ENCODE measurements around the gene MEIKIN. TPM values are rescaled to one million over a fixed set of nuclear protein-coding genes. Genes with fewer than 3 reads are reported as not detected.

MEIKIN gene
- total RNA-seq (2014; rRNA removed; shearing (Covaris generic); ENCODE audit: low replicate concordance) = not detected in 2 replicates

GRCh38 chr5:131945551-131946168 is at the start of gene MEIKIN:
MEIKIN (minus strand) TSS chr5:131945663; CDS start chr5:131945505, 158 bp downstream.
- Histone ChIP-seq H3K27me3 (peaks cover 2% of the 10 kb centered on the region), H3K4me3 (no peak within 1 kb of the TSS), H3K9me3 (no peaks in the 10 kb centered on the region), H3K36me3 (no peaks in the 10 kb centered on the region)
- DNase-seq = no peak

GRCh38 chr5:131994533-131995226 is 49.2 kb upstream of the MEIKIN start:
- H3K27me3 ChIP-seq = no peaks in the 10 kb centered on the region
- H3K4me3 ChIP-seq = no peak overlapping the region
- H3K9me3 ChIP-seq = no peaks in the 10 kb centered on the region
- no peaks in the 10 kb centered on the region for H3K36me3 ChIP-seq
- no peak for DNase-seq

- Histone ChIP-seq H3K9me3 (no peaks in the 10 kb centered on the region), H3K36me3 (no peaks in the 10 kb centered on the region), H3K27me3 (no peaks in the 10 kb centered on the region), H3K4me3 (no peak overlapping the region)
- no peak for DNase-seq
These were observed 48.6 kb upstream of the MEIKIN start for GRCh38 chr5:131994090-131994489.

GRCh38 chr5:131993676-131994075 is 48.2 kb upstream of the MEIKIN start:
- no peak overlapping the region for H3K4me3 ChIP-seq
- no peak for DNase-seq
- H3K36me3 ChIP-seq = no peaks in the 10 kb centered on the region
- no peaks in the 10 kb centered on the region for H3K9me3 ChIP-seq
- H3K27me3 ChIP-seq = no peaks in the 10 kb centered on the region

- no peaks in the 10 kb centered on the region for H3K27me3 ChIP-seq
- H3K4me3 ChIP-seq = no peak overlapping the region
- H3K36me3 ChIP-seq = no peaks in the 10 kb centered on the region
- no peaks in the 10 kb centered on the region for H3K9me3 ChIP-seq
- DNase-seq = no peak
These were observed 46.9 kb upstream of the MEIKIN start for GRCh38 chr5:131992370-131992769.

- Histone ChIP-seq H3K36me3 (no peaks in the 10 kb centered on the region), H3K27me3 (no peaks in the 10 kb centered on the region), H3K9me3 (no peaks in the 10 kb centered on the region), H3K4me3 (no peak overlapping the region)
- no peak for DNase-seq
These were observed 46.3 kb upstream of the MEIKIN start for GRCh38 chr5:131991593-131992324.

- no peak overlapping the region for H3K4me3 ChIP-seq
These were observed 45.3 kb upstream of the MEIKIN start for GRCh38 chr5:131990716-131991115.

GRCh38 chr5:131988601-131989000 is 43.1 kb upstream of the MEIKIN start:
- Histone ChIP-seq H3K27me3 (no peaks in the 10 kb centered on the region), H3K36me3 (no peaks in the 10 kb centered on the region), H3K9me3 (no peaks in the 10 kb centered on the region), H3K4me3 (no peak overlapping the region)
- DNase-seq = no peak

More at GRCh38 chr5:131990716-131991115, 45.3 kb upstream of the MEIKIN start:
- DNase-seq = no peak
- Histone ChIP-seq H3K9me3 (no peaks in the 10 kb centered on the region), H3K27me3 (no peaks in the 10 kb centered on the region), H3K36me3 (no peaks in the 10 kb centered on the region)

- Histone ChIP-seq H3K9me3 (no peaks in the 10 kb centered on the region), H3K4me3 (no peak overlapping the region), H3K27me3 (no peaks in the 10 kb centered on the region), H3K36me3 (no peaks in the 10 kb centered on the region)
- no peak for DNase-seq
These were observed 41.8 kb upstream of the MEIKIN start for GRCh38 chr5:131987251-131987650.

GRCh38 chr5:131986161-131986912 is 40.9 kb upstream of the MEIKIN start:
- Histone ChIP-seq H3K9me3 (no peaks in the 10 kb centered on the region), H3K4me3 (no peak overlapping the region), H3K36me3 (no peaks in the 10 kb centered on the region), H3K27me3 (no peaks in the 10 kb centered on the region)
- no peak for DNase-seq

- H3K4me3 ChIP-seq = no peak overlapping the region
- H3K9me3 ChIP-seq = no peaks in the 10 kb centered on the region
- H3K36me3 ChIP-seq = no peaks in the 10 kb centered on the region
- H3K27me3 ChIP-seq = no peaks in the 10 kb centered on the region
- DNase-seq = no peak
These were observed 39.6 kb upstream of the MEIKIN start for GRCh38 chr5:131984956-131985665.

- Histone ChIP-seq H3K36me3 (no peaks in the 10 kb centered on the region), H3K4me3 (no peak overlapping the region), H3K27me3 (no peaks in the 10 kb centered on the region), H3K9me3 (no peaks in the 10 kb centered on the region)
- DNase-seq = no peak
These were observed 37.8 kb upstream of the MEIKIN start for GRCh38 chr5:131983244-131983771.

- Histone ChIP-seq H3K27me3 (no peaks in the 10 kb centered on the region), H3K36me3 (no peaks in the 10 kb centered on the region), H3K9me3 (no peaks in the 10 kb centered on the region), H3K4me3 (no peak overlapping the region)
- DNase-seq = no peak
These were observed 36.1 kb upstream of the MEIKIN start for GRCh38 chr5:131981516-131981915.

- Histone ChIP-seq H3K9me3 (no peaks in the 10 kb centered on the region), H3K4me3 (no peak overlapping the region), H3K27me3 (no peaks in the 10 kb centered on the region), H3K36me3 (no peaks in the 10 kb centered on the region)
- no peak for DNase-seq
These were observed 35.2 kb upstream of the MEIKIN start for GRCh38 chr5:131980696-131981095.

- H3K9me3 ChIP-seq = no peaks in the 10 kb centered on the region
- H3K4me3 ChIP-seq = no peak overlapping the region
- no peaks in the 10 kb centered on the region for H3K27me3 ChIP-seq
- H3K36me3 ChIP-seq = no peaks in the 10 kb centered on the region
- DNase-seq = no peak
These were observed 34.4 kb upstream of the MEIKIN start for GRCh38 chr5:131979816-131980215.

GRCh38 chr5:131977212-131977604 is 31.7 kb upstream of the MEIKIN start:
- no peaks in the 10 kb centered on the region for H3K9me3 ChIP-seq
- no peaks in the 10 kb centered on the region for H3K27me3 ChIP-seq
- H3K36me3 ChIP-seq = no peaks in the 10 kb centered on the region
- no peak for DNase-seq
- H3K4me3 ChIP-seq = no peak overlapping the region
